Activated naive CD4-positive, alpha-beta T cell treated with anti-CD3 and anti-CD28 coated beads, Interleukin-2, amount 50 U/mL, for 24 hours (primary cell): ENCODE results near the gene ME1.
"Not testable (repeated sequence)": the region's sequence is repeated elsewhere in the genome, so short reads cannot be mapped to it uniquely, and the experiment has no call there.

Experiments
- H3K27ac Mint-ChIP-seq: one replicate; pipeline ENCODE4 v1.8.0; 2021; ENCODE audit warnings: mild to moderate bottlenecking, mixed read lengths
- H3K27me3 Mint-ChIP-seq: one replicate; pipeline ENCODE4 v1.8.0; 2021; ENCODE audit warnings: mixed read lengths
- H3K36me3 Mint-ChIP-seq: one replicate; pipeline ENCODE4 v1.8.0; 2021; ENCODE audit warnings: mixed read lengths
- H3K4me1 Mint-ChIP-seq: one replicate; pipeline ENCODE4 v1.8.0; 2021; ENCODE audit warnings: mixed read lengths
- H3K4me3 Mint-ChIP-seq: one replicate; pipeline ENCODE4 v1.8.0; 2021; ENCODE audit warnings: mild to moderate bottlenecking, mixed read lengths
- H3K9me3 Mint-ChIP-seq: one replicate; pipeline ENCODE4 v1.8.0; 2021; ENCODE audit warnings: mixed read lengths

The ME1 gene

GRCh38 chr6:83430611-83431544, at the start of gene ME1:
Gene ME1 (minus strand): TSS chr6:83431051. CDS start chr6:83430954, 97 bp downstream.
- no peak within 1 kb of the TSS for H3K27ac Mint-ChIP-seq
- H3K4me1 Mint-ChIP-seq = no peaks in the 10 kb centered on the region
- H3K4me3 Mint-ChIP-seq = no peak within 1 kb of the TSS
- H3K9me3 Mint-ChIP-seq = peaks cover 2% of the 10 kb centered on the region
- H3K27me3 Mint-ChIP-seq = peaks cover 19% of the 10 kb centered on the region
- H3K36me3 Mint-ChIP-seq = no peaks in the 10 kb centered on the region

- peaks cover 3% of the 10 kb centered on the region for H3K27me3 Mint-ChIP-seq
- no peaks in the 10 kb centered on the region for H3K9me3 Mint-ChIP-seq
- no peaks in the 10 kb centered on the region for H3K4me1 Mint-ChIP-seq
- no peak overlapping the region for H3K4me3 Mint-ChIP-seq
- H3K36me3 Mint-ChIP-seq = no peaks in the 10 kb centered on the region
- no peak overlapping the region for H3K27ac Mint-ChIP-seq
These were observed 49.6 kb upstream of the ME1 start for GRCh38 chr6:83480470-83480869.

- no peak overlapping the region for H3K4me3 Mint-ChIP-seq
- no peaks in the 10 kb centered on the region for H3K36me3 Mint-ChIP-seq
- H3K27ac Mint-ChIP-seq = no peak overlapping the region
- H3K4me1 Mint-ChIP-seq = no peaks in the 10 kb centered on the region
- no peaks in the 10 kb centered on the region for H3K9me3 Mint-ChIP-seq
- peaks cover 3% of the 10 kb centered on the region for H3K27me3 Mint-ChIP-seq
These were observed 48.5 kb upstream of the ME1 start for GRCh38 chr6:83479389-83479788.

GRCh38 chr6:83476971-83477370, 46.1 kb upstream of the ME1 start:
- Mint-ChIP-seq H3K4me1 (no peaks in the 10 kb centered on the region), H3K27ac (no peak overlapping the region), H3K9me3 (no peaks in the 10 kb centered on the region), H3K4me3 (no peak overlapping the region), H3K36me3 (no peaks in the 10 kb centered on the region), H3K27me3 (peaks cover 1% of the 10 kb centered on the region)

- Mint-ChIP-seq H3K27me3 (peaks cover 5% of the 10 kb centered on the region), H3K4me1 (no peaks in the 10 kb centered on the region), H3K36me3 (no peaks in the 10 kb centered on the region), H3K27ac (no peak overlapping the region), H3K9me3 (no peaks in the 10 kb centered on the region), H3K4me3 (no peak overlapping the region)
These were observed 43.5 kb upstream of the ME1 start for GRCh38 chr6:83474309-83474708.

- no peak overlapping the region for H3K4me3 Mint-ChIP-seq
- H3K9me3 Mint-ChIP-seq = no peaks in the 10 kb centered on the region
- peaks cover 5% of the 10 kb centered on the region for H3K27me3 Mint-ChIP-seq
- no peak overlapping the region for H3K27ac Mint-ChIP-seq
- no peaks in the 10 kb centered on the region for H3K36me3 Mint-ChIP-seq
- H3K4me1 Mint-ChIP-seq = no peaks in the 10 kb centered on the region
These were observed 41.9 kb upstream of the ME1 start for GRCh38 chr6:83472767-83473166.

GRCh38 chr6:83470587-83470986, 39.7 kb upstream of the ME1 start:
- H3K4me1 Mint-ChIP-seq = no peaks in the 10 kb centered on the region

GRCh38 chr6:83470001-83470400, 39.1 kb upstream of the ME1 start:
- Mint-ChIP-seq H3K4me3 (no peak overlapping the region), H3K4me1 (no peaks in the 10 kb centered on the region), H3K27me3 (peaks cover 4% of the 10 kb centered on the region), H3K9me3 (no peaks in the 10 kb centered on the region), H3K36me3 (no peaks in the 10 kb centered on the region), H3K27ac (no peak overlapping the region)

More at GRCh38 chr6:83470587-83470986, 39.7 kb upstream of the ME1 start:
- Mint-ChIP-seq H3K4me3 (no peak overlapping the region), H3K9me3 (no peaks in the 10 kb centered on the region), H3K36me3 (no peaks in the 10 kb centered on the region), H3K27me3 (peaks cover 4% of the 10 kb centered on the region), H3K27ac (no peak overlapping the region)

- H3K27me3 Mint-ChIP-seq = peaks cover 6% of the 10 kb centered on the region
- no peaks in the 10 kb centered on the region for H3K9me3 Mint-ChIP-seq
- no peaks in the 10 kb centered on the region for H3K4me1 Mint-ChIP-seq
- H3K27ac Mint-ChIP-seq = no peak overlapping the region
- no peak overlapping the region for H3K4me3 Mint-ChIP-seq
- H3K36me3 Mint-ChIP-seq = no peaks in the 10 kb centered on the region
These were observed 36.8 kb upstream of the ME1 start for GRCh38 chr6:83467620-83468036.

- Mint-ChIP-seq H3K4me1 (no peaks in the 10 kb centered on the region), H3K36me3 (no peaks in the 10 kb centered on the region), H3K27ac (no peak overlapping the region), H3K4me3 (no peak overlapping the region), H3K27me3 (peaks cover 6% of the 10 kb centered on the region), H3K9me3 (no peaks in the 10 kb centered on the region)
These were observed 35.5 kb upstream of the ME1 start for GRCh38 chr6:83466328-83466727.

- H3K36me3 Mint-ChIP-seq = no peaks in the 10 kb centered on the region
- H3K4me3 Mint-ChIP-seq = no peak overlapping the region
- H3K27ac Mint-ChIP-seq = no peak overlapping the region
- H3K27me3 Mint-ChIP-seq = peaks cover 3% of the 10 kb centered on the region
- no peaks in the 10 kb centered on the region for H3K4me1 Mint-ChIP-seq
- H3K9me3 Mint-ChIP-seq = no peaks in the 10 kb centered on the region
These were observed 33.7 kb upstream of the ME1 start for GRCh38 chr6:83464381-83465140.

- peaks cover 3% of the 10 kb centered on the region for H3K27me3 Mint-ChIP-seq
- no peak overlapping the region for H3K4me3 Mint-ChIP-seq
- no peak overlapping the region for H3K27ac Mint-ChIP-seq
- no peaks in the 10 kb centered on the region for H3K9me3 Mint-ChIP-seq
- H3K36me3 Mint-ChIP-seq = no peaks in the 10 kb centered on the region
- no peaks in the 10 kb centered on the region for H3K4me1 Mint-ChIP-seq
These were observed 33.0 kb upstream of the ME1 start for GRCh38 chr6:83463886-83464285.

- Mint-ChIP-seq H3K4me3 (no peak overlapping the region), H3K27ac (no peak overlapping the region), H3K27me3 (peaks cover 3% of the 10 kb centered on the region), H3K4me1 (no peaks in the 10 kb centered on the region), H3K36me3 (no peaks in the 10 kb centered on the region), H3K9me3 (no peaks in the 10 kb centered on the region)
These were observed 31.7 kb upstream of the ME1 start for GRCh38 chr6:83462524-83462923.

- Mint-ChIP-seq H3K36me3 (no peaks in the 10 kb centered on the region), H3K4me3 (no peak overlapping the region), H3K27me3 (peaks cover 3% of the 10 kb centered on the region), H3K9me3 (no peaks in the 10 kb centered on the region), H3K27ac (no peak overlapping the region), H3K4me1 (no peaks in the 10 kb centered on the region)
These were observed 30.6 kb upstream of the ME1 start for GRCh38 chr6:83461438-83461837.

- Mint-ChIP-seq H3K4me3 (no peak overlapping the region), H3K36me3 (no peaks in the 10 kb centered on the region), H3K9me3 (no peaks in the 10 kb centered on the region), H3K4me1 (no peaks in the 10 kb centered on the region), H3K27me3 (peaks cover 3% of the 10 kb centered on the region), H3K27ac (no peak overlapping the region)
These were observed 28.8 kb upstream of the ME1 start for GRCh38 chr6:83459663-83460062.

GRCh38 chr6:83450015-83450414, 19.2 kb upstream of the ME1 start:
- H3K4me1 Mint-ChIP-seq, H3K4me3 Mint-ChIP-seq, H3K27ac Mint-ChIP-seq, H3K9me3 Mint-ChIP-seq, H3K27me3 Mint-ChIP-seq, H3K36me3 Mint-ChIP-seq: not testable (repeated sequence)
